ENCODE measurements around the gene CROT. TPM values are rescaled to one million over a fixed set of nuclear protein-coding genes. Genes with fewer than 3 reads are reported as not detected.

CROT gene
- total RNA-seq, 2 donors from 2014 or later = 5.3 to 7.7 TPM

- intact Hi-C loops (cut with DNase I) = loop anchor here in 1 of 2 donors (5.0 kb wide), 1 partner anchor 52 kb away; no protein-coding TSS in a partner anchor
- ATAC-seq = no peak
- DNase-seq = no peak
These were observed 50.1 kb downstream of the CROT start for GRCh38 chr7:87395442-87396020.

- DNase-seq (no peak), ATAC-seq (peak in 1 of 2 donors; percentile 18)
- intact Hi-C loops (cut with DNase I) = loop anchor here in 1 of 2 donors (5.0 kb wide), 1 partner anchor 49 kb away; no protein-coding TSS in a partner anchor
These were observed 53.0 kb downstream of the CROT start for GRCh38 chr7:87398446-87398845.

GRCh38 chr7:87404674-87405073 lies 59.2 kb downstream of the CROT start:
- intact Hi-C loops (cut with DNase I) = no loop called here
- peak in 1 of 2 donors; percentile 41 for ATAC-seq
- no peak for DNase-seq

- no peak for ATAC-seq
- intact Hi-C loops (cut with DNase I) = no loop called here
- no peak for DNase-seq
These were observed 65.7 kb downstream of the CROT start for GRCh38 chr7:87411186-87411585.

GRCh38 chr7:87413029-87413428 lies 67.6 kb downstream of the CROT start:
- no peak for DNase-seq
- intact Hi-C loops (cut with DNase I) = no loop called here

GRCh38 chr7:87413951-87414793 lies 68.7 kb downstream of the CROT start:
- ATAC-seq (peak in 1 of 2 donors; percentile 76), DNase-seq (no peak)
- intact Hi-C loops (cut with DNase I) = no loop called here

More at GRCh38 chr7:87413029-87413428, 67.6 kb downstream of the CROT start:
- peak in 1 of 2 donors; percentile 12 for ATAC-seq

GRCh38 chr7:87414794-87415188 lies 69.3 kb downstream of the CROT start:
- intact Hi-C loops (cut with DNase I) = loop anchor here in 1 of 2 donors (5.0 kb wide), 1 partner anchor 102 kb away; no protein-coding TSS in a partner anchor
- peak in 1 of 2 donors; percentile 13 for ATAC-seq

GRCh38 chr7:87416682-87417587 lies 71.5 kb downstream of the CROT start:
- peak; percentile 47 for DNase-seq
- intact Hi-C loops (cut with DNase I) = loop anchor here (2.0 to 5.0 kb wide), 2 partner anchors 104 to 105 kb away; no protein-coding TSS in a partner anchor
- peak; percentile 56 to 82 for ATAC-seq

More at GRCh38 chr7:87414794-87415188, 69.3 kb downstream of the CROT start:
- DNase-seq = no peak

- DNase-seq (no peak), ATAC-seq (no peak)
- intact Hi-C loops (cut with DNase I) = no loop called here
These were observed 74.7 kb downstream of the CROT start for GRCh38 chr7:87420173-87420572.

- no peak for DNase-seq
- no peak for ATAC-seq
- intact Hi-C loops (cut with DNase I) = no loop called here
These were observed 78.6 kb downstream of the CROT start for GRCh38 chr7:87424075-87424474.

- ATAC-seq = no peak
- DNase-seq = no peak
- intact Hi-C loops (cut with DNase I) = no loop called here
These were observed 80.7 kb downstream of the CROT start for GRCh38 chr7:87426160-87426559.

- DNase-seq (no peak), ATAC-seq (peak in 1 of 2 donors; percentile 41)
- intact Hi-C loops (cut with DNase I) = no loop called here
These were observed 81.8 kb downstream of the CROT start for GRCh38 chr7:87427288-87427687.

- intact Hi-C loops (cut with DNase I) = no loop called here
- no peak for DNase-seq
- no peak for ATAC-seq
These were observed 87.1 kb downstream of the CROT start for GRCh38 chr7:87432536-87432935.

GRCh38 chr7:87435546-87435945 lies 90.1 kb downstream of the CROT start:
- ATAC-seq (no peak), DNase-seq (no peak)
- intact Hi-C loops (cut with DNase I) = no loop called here

- intact Hi-C loops (cut with DNase I) = loop anchor here in 1 of 2 donors (5.0 kb wide), 1 partner anchor 49 kb away; no protein-coding TSS in a partner anchor
- no peak for DNase-seq
- no peak for ATAC-seq
These were observed 100.4 kb downstream of the CROT start for GRCh38 chr7:87445897-87446296.

GRCh38 chr7:87447116-87447635 lies 101.7 kb downstream of the CROT start:
- ATAC-seq (no peak), DNase-seq (no peak)
- intact Hi-C loops (cut with DNase I) = loop anchor here in 1 of 2 donors (5.0 kb wide), 1 partner anchor 50 kb away; no protein-coding TSS in a partner anchor

- intact Hi-C loops (cut with DNase I) = loop anchor here in 1 of 2 donors (5.0 kb wide), 1 partner anchor 51 kb away; no protein-coding TSS in a partner anchor
- ATAC-seq (no peak), DNase-seq (no peak)
These were observed 102.9 kb downstream of the CROT start for GRCh38 chr7:87448388-87448787.

Data from left cardiac atrium (tissue), 4 donors.